A549 (cell line): ENCODE data around the gene INTS15.

Experiments used
- CBX8 ChIP-seq: fragments of 200-600 bp; sonication (generic); IDR thresholded peaks from 2 replicates; pipeline ENCODE4 v1.6.1; 2016
- CEBPB ChIP-seq, 2 experiments: fragments of >200 bp in 1 of 2; sonication (Bioruptor Twin) in 1 of 2; formaldehyde crosslinking in 1 of 2; IDR thresholded peaks; 2 replicates each; pipeline ENCODE4 v1.6.1; 2012 to 2016
- CHD2 ChIP-seq: fragments of 150-350 bp; IDR thresholded peaks from 2 replicates; pipeline ENCODE4 v1.6.1; 2014; ENCODE audit warnings: low read length; ENCODE audit not compliant: partially characterized antibody
- EP300 ChIP-seq, 2 experiments: fragments of >200 bp; sonication (Bioruptor Twin); formaldehyde crosslinking; IDR thresholded peaks; 2 replicates in 1 of 2; 3 replicates in 1 of 2; pipeline ENCODE4 v1.6.1; 2016 to 2017
- HDAC2 ChIP-seq: fragments of 200-600 bp; sonication (generic); IDR thresholded peaks from 2 replicates; pipeline ENCODE4 v1.6.1; 2016
- POLR2A ChIP-seq: IDR thresholded peaks from 2 replicates; pipeline ENCODE4 v1.6.1; 2012; ENCODE audit warnings: mild to moderate bottlenecking, low read length
- RNF2 ChIP-seq: fragments of 200-600 bp; sonication (generic); IDR thresholded peaks from 2 replicates; pipeline ENCODE4 v1.6.1; 2016; ENCODE audit warnings: low read depth, mild to moderate bottlenecking, antibody characterized with exemption, moderate library complexity, borderline replicate concordance
- SMC3 ChIP-seq: fragments of >200 bp; sonication (Bioruptor Twin); formaldehyde crosslinking; IDR thresholded peaks from 3 replicates; pipeline ENCODE4 v1.6.1; 2018; ENCODE audit warnings: inconsistent platforms
- ZFP36 ChIP-seq: fragments of 450-650 bp; IDR thresholded peaks from 2 replicates; pipeline ENCODE4 v1.6.1; 2014; ENCODE audit warnings: borderline replicate concordance; ENCODE audit not compliant: partially characterized antibody
- TF ChIP-seq, protein P1 (sequence below): fragments of >200 bp; sonication (Bioruptor Twin); formaldehyde crosslinking; IDR thresholded peaks from 3 replicates; pipeline ENCODE4 v1.5.1; 2016
- TF ChIP-seq, protein P2 (sequence below): IDR thresholded peaks from 2 replicates; pipeline ENCODE4 v1.6.1; 2012; ENCODE audit warnings: low read depth, borderline replicate concordance
- TF ChIP-seq, protein P3 (sequence below): IDR thresholded peaks from 2 replicates; pipeline ENCODE4 v1.6.1; 2012

DNA sequence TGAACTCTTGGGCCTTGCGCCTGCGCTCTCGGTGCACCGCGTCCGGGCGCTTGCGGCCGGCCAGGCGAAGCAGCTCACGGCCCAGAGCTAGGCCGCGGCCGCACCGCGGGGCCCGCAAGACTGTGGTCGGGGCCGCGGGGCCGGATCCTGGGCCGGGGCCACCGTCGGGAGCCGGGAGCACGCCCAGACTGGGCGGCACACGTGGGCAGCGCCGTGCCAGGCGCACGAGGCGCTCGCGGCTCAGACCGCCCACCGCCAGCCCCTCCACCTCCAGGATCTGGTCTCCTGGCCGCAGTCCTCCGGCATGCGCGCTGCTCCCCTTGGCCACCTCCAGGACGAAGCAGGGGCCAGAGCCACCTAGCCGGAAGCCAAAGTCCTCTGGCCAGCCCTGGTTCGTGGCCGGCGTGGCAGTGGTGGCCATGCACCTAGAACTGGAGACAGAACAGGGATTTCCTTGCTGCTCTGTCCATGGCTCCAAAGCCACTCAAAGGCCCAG, 38.8 kb upstream of the INTS15 start, which contains the start of gene GRID2IP:
- TF ChIP-seq SMC3 (no peak), EP300 (IDR thresholded peaks at IDR 0.05) (no peak), CBX8 (no peak), HDAC2 (no peak), ZFP36 (no peak), CHD2 (no peak), POLR2A (no peak), RNF2 (no peak), CEBPB (IDR thresholded peaks at IDR 0.05) (no peak)
- TF ChIP-seq, protein P1, sequence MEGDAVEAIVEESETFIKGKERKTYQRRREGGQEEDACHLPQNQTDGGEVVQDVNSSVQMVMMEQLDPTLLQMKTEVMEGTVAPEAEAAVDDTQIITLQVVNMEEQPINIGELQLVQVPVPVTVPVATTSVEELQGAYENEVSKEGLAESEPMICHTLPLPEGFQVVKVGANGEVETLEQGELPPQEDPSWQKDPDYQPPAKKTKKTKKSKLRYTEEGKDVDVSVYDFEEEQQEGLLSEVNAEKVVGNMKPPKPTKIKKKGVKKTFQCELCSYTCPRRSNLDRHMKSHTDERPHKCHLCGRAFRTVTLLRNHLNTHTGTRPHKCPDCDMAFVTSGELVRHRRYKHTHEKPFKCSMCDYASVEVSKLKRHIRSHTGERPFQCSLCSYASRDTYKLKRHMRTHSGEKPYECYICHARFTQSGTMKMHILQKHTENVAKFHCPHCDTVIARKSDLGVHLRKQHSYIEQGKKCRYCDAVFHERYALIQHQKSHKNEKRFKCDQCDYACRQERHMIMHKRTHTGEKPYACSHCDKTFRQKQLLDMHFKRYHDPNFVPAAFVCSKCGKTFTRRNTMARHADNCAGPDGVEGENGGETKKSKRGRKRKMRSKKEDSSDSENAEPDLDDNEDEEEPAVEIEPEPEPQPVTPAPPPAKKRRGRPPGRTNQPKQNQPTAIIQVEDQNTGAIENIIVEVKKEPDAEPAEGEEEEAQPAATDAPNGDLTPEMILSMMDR, result no peak
- TF ChIP-seq, protein P2, sequence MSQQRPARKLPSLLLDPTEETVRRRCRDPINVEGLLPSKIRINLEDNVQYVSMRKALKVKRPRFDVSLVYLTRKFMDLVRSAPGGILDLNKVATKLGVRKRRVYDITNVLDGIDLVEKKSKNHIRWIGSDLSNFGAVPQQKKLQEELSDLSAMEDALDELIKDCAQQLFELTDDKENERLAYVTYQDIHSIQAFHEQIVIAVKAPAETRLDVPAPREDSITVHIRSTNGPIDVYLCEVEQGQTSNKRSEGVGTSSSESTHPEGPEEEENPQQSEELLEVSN, result no peak
- TF ChIP-seq, protein P3, sequence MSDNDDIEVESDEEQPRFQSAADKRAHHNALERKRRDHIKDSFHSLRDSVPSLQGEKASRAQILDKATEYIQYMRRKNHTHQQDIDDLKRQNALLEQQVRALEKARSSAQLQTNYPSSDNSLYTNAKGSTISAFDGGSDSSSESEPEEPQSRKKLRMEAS, result no peak
